ENCODE measurements around the gene RASA3. TPM values are rescaled to one million over a fixed set of nuclear protein-coding genes. Genes with fewer than 3 reads are reported as not detected.

RASA3 gene
- total RNA-seq, 1 donor from 2014 or later, result 41.1 TPM

GRCh38 chr13:114029866-114030625, 102.4 kb downstream of the RASA3 start:
- H3K4me2 ChIP-seq (ENCODE audit: low read length), result no peak overlapping the region
- Mint-ChIP-seq H3K4me3 (ENCODE audit: unreplicated experiment) (no peak overlapping the region), H3K27me3 (ENCODE audit: low read depth, unreplicated experiment) (no peaks in the 10 kb centered on the region), H3K9me3 (ENCODE audit: unreplicated experiment) (no peaks in the 10 kb centered on the region), H3K36me3 (ENCODE audit: low read depth, unreplicated experiment) (peaks cover 14% of the 10 kb centered on the region), H3K4me1 (ENCODE audit: low read depth, unreplicated experiment) (peaks cover 37% of the 10 kb centered on the region), H3K27ac (ENCODE audit: unreplicated experiment) (no peak overlapping the region)
- DNase-seq (ENCODE audit: low read depth), result no peak
- H3K36me3 ChIP-seq (ENCODE audit: insufficient read depth, low read length), result peaks cover 15% of the 10 kb centered on the region
- peaks cover 51% of the 10 kb centered on the region for H3K4me1 ChIP-seq (ENCODE audit: insufficient read depth, low read length)
- TF ChIP-seq, protein P1, sequence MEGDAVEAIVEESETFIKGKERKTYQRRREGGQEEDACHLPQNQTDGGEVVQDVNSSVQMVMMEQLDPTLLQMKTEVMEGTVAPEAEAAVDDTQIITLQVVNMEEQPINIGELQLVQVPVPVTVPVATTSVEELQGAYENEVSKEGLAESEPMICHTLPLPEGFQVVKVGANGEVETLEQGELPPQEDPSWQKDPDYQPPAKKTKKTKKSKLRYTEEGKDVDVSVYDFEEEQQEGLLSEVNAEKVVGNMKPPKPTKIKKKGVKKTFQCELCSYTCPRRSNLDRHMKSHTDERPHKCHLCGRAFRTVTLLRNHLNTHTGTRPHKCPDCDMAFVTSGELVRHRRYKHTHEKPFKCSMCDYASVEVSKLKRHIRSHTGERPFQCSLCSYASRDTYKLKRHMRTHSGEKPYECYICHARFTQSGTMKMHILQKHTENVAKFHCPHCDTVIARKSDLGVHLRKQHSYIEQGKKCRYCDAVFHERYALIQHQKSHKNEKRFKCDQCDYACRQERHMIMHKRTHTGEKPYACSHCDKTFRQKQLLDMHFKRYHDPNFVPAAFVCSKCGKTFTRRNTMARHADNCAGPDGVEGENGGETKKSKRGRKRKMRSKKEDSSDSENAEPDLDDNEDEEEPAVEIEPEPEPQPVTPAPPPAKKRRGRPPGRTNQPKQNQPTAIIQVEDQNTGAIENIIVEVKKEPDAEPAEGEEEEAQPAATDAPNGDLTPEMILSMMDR (IDR thresholded peaks at IDR 0.05; ENCODE audit: insufficient read depth, low read depth, low read length), result no peak
- no peak for TF ChIP-seq EZH2 (IDR thresholded peaks at IDR 0.05; ENCODE audit: insufficient read depth, low read length)
- peaks cover 89% of the 10 kb centered on the region for H3K79me2 ChIP-seq (ENCODE audit: insufficient read depth, low read length)
- no peaks in the 10 kb centered on the region for H3K27me3 ChIP-seq (ENCODE audit: insufficient read depth, low read length)
- FAIRE-seq, result no peak
- no peaks in the 10 kb centered on the region for H3K9me3 ChIP-seq (ENCODE audit: insufficient read depth, low read depth, low read length)
- H2AFZ ChIP-seq (ENCODE audit: low read depth, low read length), result no peak overlapping the region
- H3K4me3 ChIP-seq (ENCODE audit: insufficient read depth, low read depth, low read length), result no peak overlapping the region
- peaks cover 91% of the 10 kb centered on the region for H4K20me1 ChIP-seq (ENCODE audit: insufficient read depth, low read length)
- no peak overlapping the region for H3K27ac ChIP-seq (ENCODE audit: low read depth, low read length)
- no peak overlapping the region for H3K9ac ChIP-seq (ENCODE audit: low read length)

DNA sequence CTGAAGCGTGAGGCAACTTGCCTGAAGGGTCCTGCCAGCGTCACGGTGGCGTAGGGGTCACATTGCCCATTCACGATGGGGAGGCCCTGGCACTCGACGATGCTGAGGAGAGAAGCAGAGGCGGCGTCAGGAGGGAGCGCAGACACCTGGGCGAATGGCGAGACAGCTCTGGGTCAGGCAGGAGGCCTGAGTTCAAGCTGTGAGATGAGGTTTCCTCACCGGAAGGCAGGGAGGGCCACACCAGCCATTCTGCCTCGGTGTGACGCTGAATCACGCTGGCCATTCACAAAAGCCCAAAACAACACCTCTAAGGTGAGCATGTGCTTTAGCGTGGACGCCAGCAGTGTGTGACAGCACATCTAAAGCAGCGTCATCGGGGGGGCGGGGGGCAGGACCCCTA, 104.6 kb downstream of the RASA3 start:
- Histone ChIP-seq H3K27ac (ENCODE audit: low read depth, low read length) (no peak overlapping the region), H3K9me3 (ENCODE audit: insufficient read depth, low read depth, low read length) (no peaks in the 10 kb centered on the region), H3K4me2 (ENCODE audit: low read length) (no peak overlapping the region), H3K9ac (ENCODE audit: low read length) (no peak overlapping the region), H3K4me3 (ENCODE audit: insufficient read depth, low read depth, low read length) (no peak overlapping the region), H2AFZ (ENCODE audit: low read depth, low read length) (no peak overlapping the region), H3K27me3 (ENCODE audit: insufficient read depth, low read length) (no peaks in the 10 kb centered on the region), H3K4me1 (ENCODE audit: insufficient read depth, low read length) (peaks cover 40% of the 10 kb centered on the region), H3K79me2 (ENCODE audit: insufficient read depth, low read length) (peaks cover 80% of the 10 kb centered on the region), H3K36me3 (ENCODE audit: insufficient read depth, low read length) (peaks cover 24% of the 10 kb centered on the region), H4K20me1 (ENCODE audit: insufficient read depth, low read length) (peaks cover 75% of the 10 kb centered on the region)
- FAIRE-seq (no peak), DNase-seq (ENCODE audit: low read depth) (no peak)
- no peak overlapping the region for H3K4me3 Mint-ChIP-seq (ENCODE audit: unreplicated experiment)
- H3K9me3 Mint-ChIP-seq (ENCODE audit: unreplicated experiment), result no peaks in the 10 kb centered on the region
- TF ChIP-seq, protein P1 (IDR thresholded peaks at IDR 0.05; ENCODE audit: insufficient read depth, low read depth, low read length), result no peak
- peaks cover 30% of the 10 kb centered on the region for H3K4me1 Mint-ChIP-seq (ENCODE audit: low read depth, unreplicated experiment)
- H3K36me3 Mint-ChIP-seq (ENCODE audit: low read depth, unreplicated experiment), result peaks cover 18% of the 10 kb centered on the region
- H3K27ac Mint-ChIP-seq (ENCODE audit: unreplicated experiment), result no peak overlapping the region
- H3K27me3 Mint-ChIP-seq (ENCODE audit: low read depth, unreplicated experiment), result no peaks in the 10 kb centered on the region

DNA sequence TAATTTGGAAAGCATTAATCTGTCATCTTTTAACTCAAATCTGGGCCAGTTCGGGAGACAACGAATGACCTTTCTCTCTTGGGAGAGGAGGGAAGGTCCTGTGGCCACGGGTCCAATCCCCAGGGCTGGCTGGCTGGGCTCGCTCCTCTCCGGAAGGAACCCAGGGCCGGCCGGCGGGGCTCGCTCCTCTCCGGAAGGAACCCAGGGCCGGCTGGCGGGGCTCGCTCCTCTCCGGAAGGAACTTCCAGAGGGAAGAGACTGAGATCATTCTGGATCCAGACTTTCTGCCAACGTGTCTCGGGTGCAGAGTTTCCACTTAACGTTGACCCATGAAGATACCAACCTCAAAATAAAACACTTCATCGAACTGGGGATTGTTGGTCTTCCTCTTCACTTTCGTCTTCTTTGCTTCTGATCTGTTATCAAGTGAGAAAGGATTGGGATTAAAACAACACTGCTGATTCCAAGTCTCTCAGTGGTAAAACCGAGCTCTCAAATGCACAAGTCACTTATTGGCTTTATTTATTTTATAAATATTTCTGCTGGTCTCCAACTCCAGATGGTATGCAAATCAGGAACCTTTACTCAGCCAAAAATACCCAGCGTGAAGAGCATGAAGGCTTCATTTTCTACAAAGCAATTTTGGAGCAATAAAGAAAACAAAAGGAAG, 105.2 kb downstream of the RASA3 start:
- H3K9ac ChIP-seq (ENCODE audit: low read length), result peak overlapping the region; percentile 39
- no peak overlapping the region for H3K4me3 Mint-ChIP-seq (ENCODE audit: unreplicated experiment)

More for the DNA sequence above, 105.2 kb downstream of the RASA3 start:
- H3K4me2 ChIP-seq (ENCODE audit: low read length), result peak overlapping the region; percentile 29
- H3K36me3 ChIP-seq (ENCODE audit: insufficient read depth, low read length), result peaks cover 24% of the 10 kb centered on the region
- FAIRE-seq (peak; percentile 41), DNase-seq (ENCODE audit: low read depth) (peak; percentile 44)
- H3K27me3 ChIP-seq (ENCODE audit: insufficient read depth, low read length), result no peaks in the 10 kb centered on the region
- H3K27me3 Mint-ChIP-seq (ENCODE audit: low read depth, unreplicated experiment), result no peaks in the 10 kb centered on the region
- no peaks in the 10 kb centered on the region for H3K9me3 Mint-ChIP-seq (ENCODE audit: unreplicated experiment)
- H3K4me1 Mint-ChIP-seq (ENCODE audit: low read depth, unreplicated experiment), result peaks cover 28% of the 10 kb centered on the region
- H3K79me2 ChIP-seq (ENCODE audit: insufficient read depth, low read length), result peaks cover 74% of the 10 kb centered on the region
- H3K4me3 ChIP-seq (ENCODE audit: insufficient read depth, low read depth, low read length), result no peak overlapping the region
- peaks cover 69% of the 10 kb centered on the region for H4K20me1 ChIP-seq (ENCODE audit: insufficient read depth, low read length)
- H3K9me3 ChIP-seq (ENCODE audit: insufficient read depth, low read depth, low read length), result no peaks in the 10 kb centered on the region
- H3K4me1 ChIP-seq (ENCODE audit: insufficient read depth, low read length), result peaks cover 37% of the 10 kb centered on the region
- no peak overlapping the region for H3K27ac ChIP-seq (ENCODE audit: low read depth, low read length)
- TF ChIP-seq, protein P1 (IDR thresholded peaks at IDR 0.05; ENCODE audit: insufficient read depth, low read depth, low read length), result no peak
- no peak for TF ChIP-seq EZH2 (IDR thresholded peaks at IDR 0.05; ENCODE audit: insufficient read depth, low read length)
- peak overlapping the region; percentile 96 for H3K27ac Mint-ChIP-seq (ENCODE audit: unreplicated experiment)
- H2AFZ ChIP-seq (ENCODE audit: low read depth, low read length), result no peak overlapping the region
- H3K36me3 Mint-ChIP-seq (ENCODE audit: low read depth, unreplicated experiment), result peaks cover 21% of the 10 kb centered on the region

All from astrocyte (in vitro differentiated cells and primary cell).